Mesothelial cell of epicardium (in vitro differentiated cells): ENCODE measurements around the gene DACT3. TPM values are rescaled to one million over a fixed set of nuclear protein-coding genes. Genes with fewer than 3 reads are reported as not detected.

Source experiments
- DNase-seq, 2 experiments: peaks; one replicate each; pipeline ENCODE4 v3.0.0; 2021; ENCODE audit warnings: low spot score in 2 of 2; ENCODE audit not compliant: unreplicated experiment in 2 of 2
- H3K27ac Mint-ChIP-seq: 2 replicates; pipeline ENCODE4 v1.8.0; 2021; ENCODE audit warnings: mixed read lengths
- H3K27me3 Mint-ChIP-seq: 2 replicates; pipeline ENCODE4 v1.8.0; 2021; ENCODE audit warnings: low read depth, mixed read lengths
- H3K36me3 Mint-ChIP-seq: 2 replicates; pipeline ENCODE4 v1.8.0; 2021; ENCODE audit warnings: mixed read lengths
- H3K4me1 Mint-ChIP-seq: 2 replicates; pipeline ENCODE4 v1.8.0; 2021; ENCODE audit warnings: mixed read lengths
- H3K4me3 Mint-ChIP-seq: 2 replicates; pipeline ENCODE4 v1.8.0; 2021; ENCODE audit warnings: mild to moderate bottlenecking, moderate library complexity, mixed read lengths
- H3K9me3 Mint-ChIP-seq: 2 replicates; pipeline ENCODE4 v1.8.0; 2021; ENCODE audit warnings: mixed read lengths
- total RNA-seq: library from RNA; stranded (reverse); gene quantifications from 3 replicates; pipeline ENCODE4 v1.2.1, GENCODE V29; 2021
- TF ChIP-seq, protein P1 (sequence below): fragments of 200-600 bp; sonication (generic); IDR thresholded peaks from one replicate; pipeline ENCODE4 v1.5.0; 2021; ENCODE audit warnings: antibody characterized with exemption; ENCODE audit not compliant: unreplicated experiment

DACT3 gene, protein sequence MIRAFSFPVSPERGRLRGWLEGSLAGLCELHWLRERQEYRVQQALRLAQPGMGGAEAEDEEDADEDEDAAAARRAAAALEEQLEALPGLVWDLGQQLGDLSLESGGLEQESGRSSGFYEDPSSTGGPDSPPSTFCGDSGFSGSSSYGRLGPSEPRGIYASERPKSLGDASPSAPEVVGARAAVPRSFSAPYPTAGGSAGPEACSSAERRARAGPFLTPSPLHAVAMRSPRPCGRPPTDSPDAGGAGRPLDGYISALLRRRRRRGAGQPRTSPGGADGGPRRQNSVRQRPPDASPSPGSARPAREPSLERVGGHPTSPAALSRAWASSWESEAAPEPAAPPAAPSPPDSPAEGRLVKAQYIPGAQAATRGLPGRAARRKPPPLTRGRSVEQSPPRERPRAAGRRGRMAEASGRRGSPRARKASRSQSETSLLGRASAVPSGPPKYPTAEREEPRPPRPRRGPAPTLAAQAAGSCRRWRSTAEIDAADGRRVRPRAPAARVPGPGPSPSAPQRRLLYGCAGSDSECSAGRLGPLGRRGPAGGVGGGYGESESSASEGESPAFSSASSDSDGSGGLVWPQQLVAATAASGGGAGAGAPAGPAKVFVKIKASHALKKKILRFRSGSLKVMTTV
- 48.4 to 50.4 TPM (median 48.8 TPM) in 3 replicates for total RNA-seq

GRCh38 chr19:46661020-46661731, at the start of gene DACT3:
TSS of gene DACT3 (minus strand) at chr19:46661182. CDS start at chr19:46661064, 118 bp downstream.
- peak; percentile 100 for DNase-seq
- peaks cover 2% of the 10 kb centered on the region for H3K27me3 Mint-ChIP-seq

DNA sequence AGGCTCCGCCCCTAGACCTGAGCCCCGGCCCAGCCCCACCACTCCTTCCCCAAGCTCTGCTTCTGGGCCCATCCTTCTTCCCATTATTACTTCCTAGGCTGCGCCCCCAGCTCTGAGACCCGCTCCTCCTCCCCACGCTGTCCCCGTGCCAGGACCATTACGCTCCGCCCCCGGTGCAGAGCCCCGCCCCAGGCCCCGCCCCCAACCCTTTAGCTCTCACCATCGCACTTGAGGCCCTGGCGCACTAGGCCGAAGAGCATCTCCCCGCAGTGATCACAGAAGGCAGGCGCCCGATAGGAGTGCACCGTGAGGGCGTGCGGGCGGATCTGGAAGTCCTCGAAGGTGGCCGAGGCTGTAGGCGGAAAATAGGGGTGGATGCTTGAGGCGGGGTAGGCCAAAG, 49.7 kb upstream of the DACT3 start:
- Mint-ChIP-seq H3K4me1 (peaks cover 12% of the 10 kb centered on the region), H3K27me3 (no peaks in the 10 kb centered on the region), H3K9me3 (no peaks in the 10 kb centered on the region), H3K27ac (no peak overlapping the region), H3K36me3 (peaks cover 20% of the 10 kb centered on the region), H3K4me3 (no peak overlapping the region)
- DNase-seq: no peak
- TF ChIP-seq, protein P1, sequence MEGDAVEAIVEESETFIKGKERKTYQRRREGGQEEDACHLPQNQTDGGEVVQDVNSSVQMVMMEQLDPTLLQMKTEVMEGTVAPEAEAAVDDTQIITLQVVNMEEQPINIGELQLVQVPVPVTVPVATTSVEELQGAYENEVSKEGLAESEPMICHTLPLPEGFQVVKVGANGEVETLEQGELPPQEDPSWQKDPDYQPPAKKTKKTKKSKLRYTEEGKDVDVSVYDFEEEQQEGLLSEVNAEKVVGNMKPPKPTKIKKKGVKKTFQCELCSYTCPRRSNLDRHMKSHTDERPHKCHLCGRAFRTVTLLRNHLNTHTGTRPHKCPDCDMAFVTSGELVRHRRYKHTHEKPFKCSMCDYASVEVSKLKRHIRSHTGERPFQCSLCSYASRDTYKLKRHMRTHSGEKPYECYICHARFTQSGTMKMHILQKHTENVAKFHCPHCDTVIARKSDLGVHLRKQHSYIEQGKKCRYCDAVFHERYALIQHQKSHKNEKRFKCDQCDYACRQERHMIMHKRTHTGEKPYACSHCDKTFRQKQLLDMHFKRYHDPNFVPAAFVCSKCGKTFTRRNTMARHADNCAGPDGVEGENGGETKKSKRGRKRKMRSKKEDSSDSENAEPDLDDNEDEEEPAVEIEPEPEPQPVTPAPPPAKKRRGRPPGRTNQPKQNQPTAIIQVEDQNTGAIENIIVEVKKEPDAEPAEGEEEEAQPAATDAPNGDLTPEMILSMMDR: no peak

More at GRCh38 chr19:46661020-46661731, at the start of gene DACT3:
- TF ChIP-seq, protein P1: no peak
- H3K27ac Mint-ChIP-seq: peak within 1 kb of the TSS; percentile 89
- H3K4me3 Mint-ChIP-seq: peak within 1 kb of the TSS; percentile 81
- H3K36me3 Mint-ChIP-seq: no peaks in the 10 kb centered on the region
- peaks cover 18% of the 10 kb centered on the region for H3K4me1 Mint-ChIP-seq
- H3K9me3 Mint-ChIP-seq: no peaks in the 10 kb centered on the region

DNA sequence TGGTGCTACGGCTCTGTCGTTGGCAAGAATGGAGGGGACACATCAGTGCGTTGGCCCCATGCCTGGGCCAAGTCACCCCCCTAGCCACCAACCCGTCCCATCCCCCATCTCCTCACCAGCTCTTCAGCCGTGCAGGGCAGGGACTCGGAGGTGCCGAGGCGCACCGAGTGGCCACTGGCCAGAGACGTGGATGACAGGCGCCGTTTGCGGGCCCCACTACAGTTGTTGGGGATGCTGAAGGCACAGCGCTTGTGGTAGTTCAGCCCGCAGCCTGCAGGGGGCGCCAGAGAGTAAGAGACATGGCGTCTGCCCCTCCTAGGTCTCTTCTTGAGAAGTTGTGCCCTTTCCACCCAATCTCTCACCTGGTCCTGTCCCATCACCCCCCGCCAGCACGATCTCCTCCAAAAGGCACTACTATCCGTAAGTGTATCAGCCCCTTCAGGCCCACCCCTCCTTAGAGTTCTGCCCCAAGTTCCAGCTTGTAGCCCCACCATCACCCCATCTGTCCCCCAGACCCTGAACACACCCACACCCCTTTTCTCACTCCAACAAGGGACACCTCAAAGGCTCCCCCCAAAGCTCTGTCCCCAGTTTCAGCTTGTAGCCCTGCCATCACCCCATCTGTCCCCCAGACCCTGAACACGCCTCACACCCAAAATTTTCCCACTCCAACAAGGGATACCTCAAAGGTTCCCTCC, 43.5 kb upstream of the DACT3 start:
- H3K4me3 Mint-ChIP-seq: no peak overlapping the region
- peaks cover 25% of the 10 kb centered on the region for H3K36me3 Mint-ChIP-seq
- no peaks in the 10 kb centered on the region for H3K9me3 Mint-ChIP-seq
- H3K27me3 Mint-ChIP-seq: no peaks in the 10 kb centered on the region
- no peak overlapping the region for H3K27ac Mint-ChIP-seq
- TF ChIP-seq, protein P1: peak; percentile 90
- no peaks in the 10 kb centered on the region for H3K4me1 Mint-ChIP-seq
- DNase-seq: peak; percentile 55 to 86

GRCh38 chr19:46700704-46701103, 39.7 kb upstream of the DACT3 start:
- H3K36me3 Mint-ChIP-seq: peaks cover 24% of the 10 kb centered on the region
- H3K9me3 Mint-ChIP-seq: no peaks in the 10 kb centered on the region
- no peak for DNase-seq
- H3K4me3 Mint-ChIP-seq: no peak overlapping the region
- no peak overlapping the region for H3K27ac Mint-ChIP-seq
- no peaks in the 10 kb centered on the region for H3K27me3 Mint-ChIP-seq
- TF ChIP-seq, protein P1: no peak
- H3K4me1 Mint-ChIP-seq: peaks cover 3% of the 10 kb centered on the region
